HG03460 (cell line): ENCODE measurements around the gene SDS.

Experiments used
- ATAC-seq: cut with Tn5 transposase; IDR thresholded peaks from one replicate; pipeline ENCODE4 v1.9.1; 2021; ENCODE audit not compliant: unreplicated experiment

Gene SDS, protein sequence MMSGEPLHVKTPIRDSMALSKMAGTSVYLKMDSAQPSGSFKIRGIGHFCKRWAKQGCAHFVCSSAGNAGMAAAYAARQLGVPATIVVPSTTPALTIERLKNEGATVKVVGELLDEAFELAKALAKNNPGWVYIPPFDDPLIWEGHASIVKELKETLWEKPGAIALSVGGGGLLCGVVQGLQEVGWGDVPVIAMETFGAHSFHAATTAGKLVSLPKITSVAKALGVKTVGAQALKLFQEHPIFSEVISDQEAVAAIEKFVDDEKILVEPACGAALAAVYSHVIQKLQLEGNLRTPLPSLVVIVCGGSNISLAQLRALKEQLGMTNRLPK

DNA sequence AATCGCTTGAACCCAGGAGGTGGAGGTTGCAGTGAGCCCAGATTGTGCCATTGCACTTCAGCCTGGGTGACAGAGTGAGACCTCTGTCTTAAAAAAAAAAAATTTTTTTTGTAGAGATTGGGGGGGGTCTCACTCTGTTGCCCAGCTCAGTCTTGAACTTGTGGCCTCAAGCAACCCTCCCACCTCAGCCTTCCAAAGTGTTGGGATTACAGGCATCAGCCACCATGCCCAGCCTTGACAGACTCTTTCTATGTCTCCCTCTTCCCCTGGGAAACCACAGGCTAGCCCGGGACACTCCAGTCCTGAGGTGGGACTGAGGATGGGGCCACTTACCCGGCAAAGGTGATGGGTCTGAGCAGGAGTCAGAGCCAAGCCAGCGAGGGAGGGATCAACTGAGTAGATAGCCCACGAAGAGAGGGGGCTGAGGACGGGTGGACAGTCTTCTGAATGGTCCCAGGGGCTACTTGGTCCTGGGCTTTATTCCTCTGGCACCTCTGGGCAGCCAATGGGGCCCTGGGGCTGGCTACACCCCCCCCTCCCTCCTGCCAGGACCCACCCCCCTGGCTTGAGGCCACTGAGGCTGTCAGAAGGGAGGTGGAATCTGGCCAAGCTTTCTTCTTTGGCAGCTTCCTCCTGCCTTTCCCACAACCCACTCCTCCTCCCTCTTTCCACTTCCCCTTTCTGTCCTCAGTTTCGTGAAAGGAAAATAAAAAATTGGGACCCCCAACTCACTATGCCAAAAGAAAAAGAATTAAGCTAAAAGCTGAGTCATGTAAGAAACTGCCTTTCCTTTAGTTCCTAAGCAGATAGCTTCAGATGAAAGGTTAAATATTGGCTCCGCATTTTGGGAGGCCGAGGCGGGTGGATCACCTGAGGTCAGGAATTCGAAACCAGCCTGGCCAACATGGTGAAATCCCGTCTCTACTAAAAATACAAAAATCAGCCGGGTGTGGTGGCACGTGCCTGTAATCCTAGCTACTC, at the start of gene SDS:
Gene SDS (minus strand): TSS at position 453 of the 981 bp plus-strand sequence. CDS start 4,179 bp downstream, outside the sequence.
- no peak for ATAC-seq

- no peak for ATAC-seq
These were observed 49.6 kb upstream of the SDS start for GRCh38 chr12:113453330-113453729.

DNA sequence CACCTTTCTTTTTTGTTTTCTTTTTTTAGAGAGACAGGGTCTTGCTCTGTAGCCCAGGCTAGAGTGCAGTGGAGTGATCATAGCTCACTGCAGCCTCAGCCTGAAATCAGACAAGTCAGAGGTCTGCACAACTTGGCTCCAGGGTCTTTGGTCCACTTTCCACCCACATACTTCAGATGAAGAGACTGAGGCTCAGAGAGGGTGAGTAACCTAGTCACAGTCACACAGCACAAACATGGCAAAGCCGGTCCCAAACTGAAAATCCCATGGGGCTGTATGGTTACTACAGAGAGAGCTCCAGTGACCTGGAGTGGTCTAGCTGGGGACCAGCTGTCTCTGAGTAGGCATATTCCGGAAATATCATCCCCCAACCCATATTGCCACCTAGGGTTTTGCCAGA, 48.8 kb upstream of the SDS start:
- no peak for ATAC-seq

GRCh38 chr12:113449839-113450238, 46.2 kb upstream of the SDS start:
- ATAC-seq: no peak

GRCh38 chr12:113449299-113449698, 45.6 kb upstream of the SDS start:
- ATAC-seq: no peak

DNA sequence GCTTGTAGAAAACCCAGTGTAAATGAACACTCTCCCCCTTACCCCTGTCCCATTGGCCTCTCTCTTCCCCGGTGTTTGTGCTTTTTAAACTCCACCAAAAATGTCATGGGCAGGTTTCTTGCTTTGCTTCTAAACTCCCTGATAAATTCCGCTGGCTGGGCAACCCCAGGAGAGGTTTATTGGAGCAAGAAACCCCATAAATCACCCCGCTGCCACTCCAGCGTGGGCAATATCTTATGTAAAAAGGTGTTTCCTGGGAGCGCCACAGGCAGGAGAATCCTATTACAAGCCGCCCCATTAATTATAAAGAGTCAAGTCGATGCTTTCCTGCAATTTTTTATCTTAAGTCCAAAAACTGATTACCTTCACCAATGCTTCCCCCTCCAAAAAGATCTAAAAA, 45.2 kb upstream of the SDS start:
- no peak for ATAC-seq

GRCh38 chr12:113445544-113446171, 42.0 kb upstream of the SDS start:
- ATAC-seq: no peak

- ATAC-seq: no peak
These were observed 39.4 kb upstream of the SDS start for GRCh38 chr12:113443030-113443539.

GRCh38 chr12:113440947-113441782, 37.5 kb upstream of the SDS start:
- no peak for ATAC-seq

GRCh38 chr12:113440336-113440735, 36.6 kb upstream of the SDS start:
- ATAC-seq: no peak

DNA sequence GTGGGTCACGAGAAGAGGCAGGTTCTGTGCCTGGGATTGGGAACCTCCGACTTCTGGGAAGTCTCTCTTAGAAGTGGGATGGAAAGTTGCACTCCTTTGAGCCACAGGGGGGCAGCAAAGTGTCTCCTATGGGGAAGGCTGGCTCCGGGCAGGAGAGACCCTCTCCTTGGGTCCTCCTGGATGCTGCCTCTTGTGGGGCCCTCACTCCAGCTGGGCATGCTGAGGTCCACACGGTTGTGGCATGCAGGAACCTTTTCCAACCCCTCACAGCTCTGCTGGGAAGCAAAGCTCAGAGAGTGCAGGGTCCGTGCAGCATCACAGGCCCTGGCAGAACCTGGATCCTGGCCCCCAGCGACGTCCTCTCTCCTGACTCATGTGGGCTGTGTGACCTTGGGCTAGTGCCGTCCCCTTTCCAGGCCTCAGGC, 35.9 kb upstream of the SDS start:
- no peak for ATAC-seq

- ATAC-seq: no peak
These were observed 35.6 kb upstream of the SDS start for GRCh38 chr12:113439301-113439597.

DNA sequence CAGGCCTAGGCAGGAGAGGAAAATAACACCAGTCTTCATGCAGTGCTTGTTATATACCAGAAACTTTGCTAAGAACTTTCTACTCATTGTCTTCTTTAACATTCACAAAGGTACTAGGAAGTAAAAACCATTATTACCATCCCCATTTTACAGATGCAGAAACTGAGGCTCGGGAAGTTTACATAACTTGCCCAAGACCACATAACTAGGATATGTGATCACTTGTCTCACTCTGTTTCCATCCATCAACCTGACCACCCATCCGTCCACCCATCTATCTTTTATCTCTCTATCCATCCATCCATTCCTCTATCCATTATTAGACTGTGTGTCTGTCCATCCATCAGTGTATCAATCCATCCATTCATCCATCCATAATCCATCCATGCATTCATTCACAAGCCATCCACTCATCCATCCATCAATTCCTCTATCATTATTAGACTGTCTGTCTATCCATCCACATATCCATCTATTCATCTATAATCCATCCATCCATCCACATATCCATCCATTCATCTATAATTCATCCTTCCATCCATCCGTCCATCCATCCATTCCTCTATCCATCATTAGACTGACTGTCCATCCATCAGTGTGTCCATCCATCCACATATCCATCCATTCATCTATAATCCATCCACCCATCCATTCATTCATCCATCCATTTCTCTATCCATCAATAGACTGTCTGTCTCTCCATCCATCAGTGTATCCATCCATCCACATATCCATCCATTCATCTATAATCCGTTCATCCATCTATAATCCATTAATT, 35.0 kb upstream of the SDS start:
- no peak for ATAC-seq

DNA sequence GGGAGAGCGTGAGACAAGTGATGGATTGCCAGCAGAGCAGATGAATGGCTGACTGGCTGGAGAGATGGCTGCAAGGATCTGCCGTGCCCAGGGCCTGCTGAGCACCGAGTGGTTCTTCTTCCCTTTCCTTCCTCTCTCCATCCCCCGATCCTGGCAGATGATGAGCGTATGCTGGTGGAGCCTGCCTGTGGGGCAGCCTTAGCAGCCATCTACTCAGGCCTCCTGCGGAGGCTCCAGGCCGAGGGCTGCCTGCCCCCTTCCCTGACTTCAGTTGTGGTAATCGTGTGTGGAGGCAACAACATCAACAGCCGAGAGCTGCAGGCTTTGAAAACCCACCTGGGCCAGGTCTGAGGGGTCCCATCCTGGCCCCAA, 34.0 kb upstream of the SDS start:
- no peak for ATAC-seq

DNA sequence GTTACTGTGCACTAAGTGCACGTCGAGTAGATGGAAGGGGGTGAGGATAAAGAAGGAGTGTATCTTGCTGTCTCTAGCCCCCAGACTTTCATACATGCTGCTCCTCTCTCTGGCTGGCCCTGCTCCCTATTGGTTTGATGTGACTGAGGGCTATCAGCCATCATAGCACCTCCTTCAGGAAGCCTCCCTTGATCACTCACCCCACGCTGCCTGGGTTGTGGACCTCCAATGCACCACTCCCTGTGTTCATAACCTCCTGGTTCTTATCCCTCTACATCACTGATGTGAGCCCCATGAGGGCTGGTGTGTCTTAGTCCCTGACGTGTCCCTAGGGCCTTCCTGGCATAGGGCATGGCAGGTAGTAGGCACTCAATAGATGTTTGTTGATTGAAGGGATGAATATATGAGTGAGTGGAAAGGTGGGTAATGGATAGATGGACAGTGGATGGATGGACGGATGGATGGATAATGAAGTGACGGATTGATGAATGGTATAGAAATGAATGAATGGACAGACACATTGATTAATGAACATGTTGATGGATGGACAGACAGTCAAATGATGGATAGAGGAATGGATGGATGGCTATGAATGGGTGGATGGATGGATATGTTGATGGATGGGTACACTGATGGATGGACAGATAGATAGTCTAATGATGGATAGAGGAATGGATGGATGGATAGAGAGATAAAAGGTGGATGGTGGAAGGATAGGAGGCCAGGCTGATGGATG, 33.5 kb upstream of the SDS start:
- no peak for ATAC-seq

DNA sequence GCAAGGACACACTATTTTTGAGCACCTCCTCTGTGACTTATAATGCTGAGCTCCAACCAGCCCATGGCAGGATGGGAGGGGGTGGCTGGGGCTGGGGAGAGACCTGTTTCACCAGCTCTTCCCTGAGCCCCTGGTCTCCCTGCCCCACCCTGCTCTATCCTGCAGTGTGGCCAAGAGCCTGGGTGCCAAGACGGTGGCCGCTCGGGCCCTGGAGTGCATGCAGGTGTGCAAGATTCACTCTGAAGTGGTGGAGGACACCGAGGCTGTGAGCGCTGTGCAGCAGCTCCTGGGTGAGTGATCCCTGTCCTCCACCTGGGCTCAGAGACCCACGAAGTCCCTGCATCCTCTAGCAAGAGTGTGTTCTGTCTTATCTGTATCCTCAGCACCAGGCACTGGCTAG, 32.9 kb upstream of the SDS start:
- no peak for ATAC-seq

DNA sequence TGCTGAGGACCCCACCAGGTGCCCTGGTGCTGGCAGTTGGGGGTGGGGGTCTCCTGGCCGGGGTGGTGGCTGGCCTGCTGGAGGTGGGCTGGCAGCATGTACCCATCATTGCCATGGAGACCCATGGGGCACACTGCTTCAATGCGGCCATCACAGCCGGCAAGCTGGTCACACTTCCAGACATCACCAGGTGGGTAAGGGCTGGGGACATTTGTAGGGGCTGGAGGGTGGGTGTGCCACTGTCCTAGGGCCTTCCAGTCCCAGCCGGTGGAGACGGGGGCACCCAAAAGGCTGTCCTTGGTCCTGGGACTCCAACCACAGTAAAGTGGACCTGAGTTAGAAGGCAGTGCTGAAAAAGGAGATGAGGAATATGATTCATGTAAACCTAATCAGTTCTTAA, 31.7 kb upstream of the SDS start:
- ATAC-seq: no peak

DNA sequence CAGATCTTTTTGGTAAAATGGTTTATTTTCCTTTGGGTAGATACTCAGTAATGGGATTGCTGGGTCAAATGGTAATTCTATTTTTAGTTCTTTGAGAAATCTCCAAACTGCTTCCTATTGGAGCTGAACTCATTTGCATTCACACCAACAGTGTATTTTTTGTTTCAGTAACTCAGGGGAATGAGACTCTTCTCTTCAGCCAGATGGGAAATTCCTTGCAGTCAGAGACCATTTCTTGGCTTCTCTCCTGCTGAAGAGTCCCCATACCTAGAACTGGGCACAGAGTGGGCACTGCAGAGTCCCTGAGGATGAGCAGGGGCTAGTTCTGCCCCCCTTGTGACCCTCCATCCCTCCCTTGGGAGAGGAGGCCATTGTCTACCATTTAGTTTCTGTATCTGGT, 29.3 kb upstream of the SDS start:
- ATAC-seq: no peak

DNA sequence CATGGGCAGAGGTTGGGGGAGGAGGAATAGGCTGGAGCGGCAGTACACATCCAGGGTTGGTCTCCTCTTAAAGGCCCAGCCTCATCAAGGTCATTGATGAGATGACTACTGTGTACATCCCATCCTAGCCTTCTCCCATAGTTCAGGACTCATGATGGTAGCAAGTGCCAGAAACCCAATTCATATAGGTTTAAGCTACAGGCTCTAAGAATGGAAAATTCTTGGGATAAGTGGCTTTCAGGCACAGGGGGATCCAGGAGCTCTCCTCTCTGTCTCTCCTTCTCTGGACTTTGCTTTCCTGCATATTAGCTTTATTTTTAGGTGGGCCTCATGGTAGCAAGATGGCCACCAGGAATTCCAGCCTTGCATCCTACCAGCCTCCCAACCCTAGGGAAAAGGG, 24.8 kb upstream of the SDS start:
- ATAC-seq: no peak
